ENCODE data around the gene BRD7.

BRD7 gene

GRCh38 chr16:50288920-50289319, 79.9 kb downstream of the BRD7 start:
- no peak overlapping the region for H3K27ac ChIP-seq (replicated peaks)
- DNase-seq (ENCODE audit: low read depth in 1 of 2, low spot score in 1 of 2) = no peak
- H3K4me3 ChIP-seq (replicated peaks; ENCODE audit: insufficient read depth, low read length) = no peak overlapping the region
- no peaks in the 10 kb centered on the region for H3K27me3 ChIP-seq (ENCODE audit: insufficient read depth, poor library complexity, severe bottlenecking)
- no peak for TF ChIP-seq GABPA (IDR thresholded peaks at IDR 0.05; ENCODE audit: low read depth)
- TF ChIP-seq POLR2AphosphoS5 (IDR thresholded peaks at IDR 0.05; ENCODE audit: low read depth) = no peak
- TF ChIP-seq, protein P1, sequence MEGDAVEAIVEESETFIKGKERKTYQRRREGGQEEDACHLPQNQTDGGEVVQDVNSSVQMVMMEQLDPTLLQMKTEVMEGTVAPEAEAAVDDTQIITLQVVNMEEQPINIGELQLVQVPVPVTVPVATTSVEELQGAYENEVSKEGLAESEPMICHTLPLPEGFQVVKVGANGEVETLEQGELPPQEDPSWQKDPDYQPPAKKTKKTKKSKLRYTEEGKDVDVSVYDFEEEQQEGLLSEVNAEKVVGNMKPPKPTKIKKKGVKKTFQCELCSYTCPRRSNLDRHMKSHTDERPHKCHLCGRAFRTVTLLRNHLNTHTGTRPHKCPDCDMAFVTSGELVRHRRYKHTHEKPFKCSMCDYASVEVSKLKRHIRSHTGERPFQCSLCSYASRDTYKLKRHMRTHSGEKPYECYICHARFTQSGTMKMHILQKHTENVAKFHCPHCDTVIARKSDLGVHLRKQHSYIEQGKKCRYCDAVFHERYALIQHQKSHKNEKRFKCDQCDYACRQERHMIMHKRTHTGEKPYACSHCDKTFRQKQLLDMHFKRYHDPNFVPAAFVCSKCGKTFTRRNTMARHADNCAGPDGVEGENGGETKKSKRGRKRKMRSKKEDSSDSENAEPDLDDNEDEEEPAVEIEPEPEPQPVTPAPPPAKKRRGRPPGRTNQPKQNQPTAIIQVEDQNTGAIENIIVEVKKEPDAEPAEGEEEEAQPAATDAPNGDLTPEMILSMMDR (IDR thresholded peaks at IDR 0.05; ENCODE audit: insufficient read depth, low read length) = no peak

DNA sequence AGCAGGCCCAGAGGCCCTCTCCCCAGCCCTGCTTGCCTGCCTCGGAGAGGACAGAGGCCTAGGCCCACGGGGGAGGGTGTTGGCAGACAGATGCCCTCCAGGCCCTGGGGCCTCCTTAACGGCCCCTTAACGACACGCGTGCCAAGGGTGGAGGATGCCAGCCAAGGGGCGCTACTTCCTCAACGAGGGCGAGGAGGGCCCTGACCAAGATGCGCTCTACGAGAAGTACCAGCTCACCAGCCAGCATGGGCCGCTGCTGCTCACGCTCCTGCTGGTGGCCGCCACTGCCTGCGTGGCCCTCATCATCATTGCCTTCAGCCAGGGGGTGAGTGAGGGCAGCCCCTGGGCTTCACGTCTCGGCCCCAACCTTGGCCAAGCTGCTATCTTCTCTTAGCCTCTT, 80.8 kb downstream of the BRD7 start:
- Histone ChIP-seq H3K4me3 (replicated peaks; ENCODE audit: insufficient read depth, low read length) (no peak overlapping the region), H3K27me3 (ENCODE audit: insufficient read depth, poor library complexity, severe bottlenecking) (no peaks in the 10 kb centered on the region), H3K27ac (replicated peaks) (no peak overlapping the region)
- TF ChIP-seq SPI1 (IDR thresholded peaks at IDR 0.05; ENCODE audit: borderline replicate concordance, low read depth) (no peak), GABPA (IDR thresholded peaks at IDR 0.05; ENCODE audit: low read depth) (no peak)
- TF ChIP-seq, protein P1 (IDR thresholded peaks at IDR 0.05; ENCODE audit: insufficient read depth, low read length) = no peak
- no peak for DNase-seq (ENCODE audit: low read depth in 1 of 2, low spot score in 1 of 2)

DNA sequence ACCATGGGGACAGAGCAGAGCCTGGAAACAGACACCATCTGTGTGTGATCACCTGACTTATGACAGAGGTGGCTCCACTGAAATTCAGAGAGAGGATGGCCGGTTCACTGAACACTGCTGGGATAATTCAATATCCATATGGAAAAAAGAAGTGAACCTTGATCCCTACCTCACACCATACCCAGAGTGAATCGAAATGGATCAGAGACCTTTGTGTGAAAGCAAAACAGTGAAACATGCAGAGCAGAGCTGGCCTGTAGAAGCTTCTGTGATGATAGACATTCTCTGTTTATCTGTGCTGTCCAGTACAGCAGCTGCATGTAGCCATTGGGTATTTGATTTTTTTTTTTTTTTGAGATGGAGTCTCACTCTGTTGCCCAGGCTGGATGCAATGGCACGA, 82.1 kb downstream of the BRD7 start:
- H3K4me3 ChIP-seq (replicated peaks; ENCODE audit: insufficient read depth, low read length) = no peak overlapping the region
- no peaks in the 10 kb centered on the region for H3K27me3 ChIP-seq (ENCODE audit: insufficient read depth, poor library complexity, severe bottlenecking)
- DNase-seq (ENCODE audit: low read depth in 1 of 2, low spot score in 1 of 2) = no peak
- H3K27ac ChIP-seq (replicated peaks) = no peak overlapping the region
- TF ChIP-seq GABPA (IDR thresholded peaks at IDR 0.05; ENCODE audit: low read depth) (no peak), POLR2AphosphoS5 (IDR thresholded peaks at IDR 0.05; ENCODE audit: low read depth) (no peak), SPI1 (IDR thresholded peaks at IDR 0.05; ENCODE audit: borderline replicate concordance, low read depth) (no peak)
- TF ChIP-seq, protein P2, sequence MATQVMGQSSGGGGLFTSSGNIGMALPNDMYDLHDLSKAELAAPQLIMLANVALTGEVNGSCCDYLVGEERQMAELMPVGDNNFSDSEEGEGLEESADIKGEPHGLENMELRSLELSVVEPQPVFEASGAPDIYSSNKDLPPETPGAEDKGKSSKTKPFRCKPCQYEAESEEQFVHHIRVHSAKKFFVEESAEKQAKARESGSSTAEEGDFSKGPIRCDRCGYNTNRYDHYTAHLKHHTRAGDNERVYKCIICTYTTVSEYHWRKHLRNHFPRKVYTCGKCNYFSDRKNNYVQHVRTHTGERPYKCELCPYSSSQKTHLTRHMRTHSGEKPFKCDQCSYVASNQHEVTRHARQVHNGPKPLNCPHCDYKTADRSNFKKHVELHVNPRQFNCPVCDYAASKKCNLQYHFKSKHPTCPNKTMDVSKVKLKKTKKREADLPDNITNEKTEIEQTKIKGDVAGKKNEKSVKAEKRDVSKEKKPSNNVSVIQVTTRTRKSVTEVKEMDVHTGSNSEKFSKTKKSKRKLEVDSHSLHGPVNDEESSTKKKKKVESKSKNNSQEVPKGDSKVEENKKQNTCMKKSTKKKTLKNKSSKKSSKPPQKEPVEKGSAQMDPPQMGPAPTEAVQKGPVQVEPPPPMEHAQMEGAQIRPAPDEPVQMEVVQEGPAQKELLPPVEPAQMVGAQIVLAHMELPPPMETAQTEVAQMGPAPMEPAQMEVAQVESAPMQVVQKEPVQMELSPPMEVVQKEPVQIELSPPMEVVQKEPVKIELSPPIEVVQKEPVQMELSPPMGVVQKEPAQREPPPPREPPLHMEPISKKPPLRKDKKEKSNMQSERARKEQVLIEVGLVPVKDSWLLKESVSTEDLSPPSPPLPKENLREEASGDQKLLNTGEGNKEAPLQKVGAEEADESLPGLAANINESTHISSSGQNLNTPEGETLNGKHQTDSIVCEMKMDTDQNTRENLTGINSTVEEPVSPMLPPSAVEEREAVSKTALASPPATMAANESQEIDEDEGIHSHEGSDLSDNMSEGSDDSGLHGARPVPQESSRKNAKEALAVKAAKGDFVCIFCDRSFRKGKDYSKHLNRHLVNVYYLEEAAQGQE (IDR thresholded peaks at IDR 0.05; ENCODE audit: insufficient replicate concordance, low read depth) = no peak
- TF ChIP-seq, protein P1 (IDR thresholded peaks at IDR 0.05; ENCODE audit: insufficient read depth, low read length) = no peak

GRCh38 chr16:50285406-50286003, 83.3 kb downstream of the BRD7 start:
- no peaks in the 10 kb centered on the region for H3K27me3 ChIP-seq (ENCODE audit: insufficient read depth, poor library complexity, severe bottlenecking)
- no peak overlapping the region for H3K4me3 ChIP-seq (replicated peaks; ENCODE audit: insufficient read depth, low read length)
- H3K27ac ChIP-seq (replicated peaks) = no peak overlapping the region
- TF ChIP-seq, protein P1 (IDR thresholded peaks at IDR 0.05; ENCODE audit: insufficient read depth, low read length) = no peak
- no peak for TF ChIP-seq SPI1 (IDR thresholded peaks at IDR 0.05; ENCODE audit: borderline replicate concordance, low read depth)
- TF ChIP-seq GABPA (IDR thresholded peaks at IDR 0.05; ENCODE audit: low read depth) = no peak
- TF ChIP-seq, protein P2 (IDR thresholded peaks at IDR 0.05; ENCODE audit: insufficient replicate concordance, low read depth) = no peak
- no peak for TF ChIP-seq POLR2AphosphoS5 (IDR thresholded peaks at IDR 0.05; ENCODE audit: low read depth)
- DNase-seq (ENCODE audit: low read depth in 1 of 2, low spot score in 1 of 2) = no peak

Data from HL-60 (cell line).